SK-N-SH treated with all-trans-retinoic acid at 6 μM for 48 hours (cell line): ENCODE measurements around the gene CASQ2.

Experiments used
- ARNTL ChIP-seq: fragments of 450-650 bp; formaldehyde crosslinking; IDR thresholded peaks from 2 replicates; pipeline ENCODE4 v1.5.0; 2020; ENCODE audit warnings: low read depth, mild to moderate bottlenecking, moderate library complexity, borderline replicate concordance
- RARB ChIP-seq: fragments of 250-450 bp; sonication (Bioruptor Pico); IDR thresholded peaks from 2 replicates; pipeline ENCODE4 v1.8.0; 2021; ENCODE audit warnings: mild to moderate bottlenecking, moderate library complexity
- SNAI2 ChIP-seq: fragments of 250-450 bp; sonication (Bioruptor Pico); IDR thresholded peaks from 2 replicates; pipeline ENCODE4 v1.5.0; 2020; ENCODE audit warnings: mild to moderate bottlenecking, moderate library complexity
- ZFP30 ChIP-seq: fragments of 450-650 bp; formaldehyde crosslinking; IDR thresholded peaks from 2 replicates; pipeline ENCODE4 v1.5.0; 2022; ENCODE audit warnings: mild to moderate bottlenecking, moderate library complexity
- ZNF70 ChIP-seq: fragments of 450-650 bp; formaldehyde crosslinking; IDR thresholded peaks from 2 replicates; pipeline ENCODE4 v1.5.0; 2020; ENCODE audit warnings: mild to moderate bottlenecking, moderate library complexity
- ZNF8 ChIP-seq: fragments of 450-650 bp; formaldehyde crosslinking; IDR thresholded peaks from 2 replicates; pipeline ENCODE4 v1.5.0; 2020; ENCODE audit warnings: mild to moderate bottlenecking, moderate library complexity
- TF ChIP-seq, protein P1 (sequence below): fragments of 250-450 bp; sonication (Bioruptor Pico); IDR thresholded peaks from 2 replicates; pipeline ENCODE4 v1.8.0; 2020; ENCODE audit warnings: mild to moderate bottlenecking, moderate library complexity, borderline replicate concordance

DNA sequence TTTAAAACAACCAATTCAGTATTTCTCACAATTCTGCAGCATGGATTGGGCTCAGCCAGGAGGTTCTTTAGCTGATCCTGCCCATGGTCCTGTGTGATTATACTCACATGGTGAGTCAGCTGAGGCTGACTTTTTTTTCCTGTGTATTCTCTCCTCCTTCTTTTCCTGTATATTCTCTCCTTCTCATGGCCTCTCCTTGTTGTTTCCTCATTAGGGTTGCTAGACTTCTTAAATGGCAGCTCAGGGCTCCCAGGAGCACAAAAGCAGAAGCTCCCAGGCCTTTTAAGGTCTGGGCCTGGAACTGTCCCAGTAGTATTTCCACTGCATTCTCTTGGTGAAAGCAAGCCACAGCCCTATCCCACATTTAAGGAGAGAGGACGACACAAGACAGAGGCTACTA lies 99.9 kb downstream of the CASQ2 start:
- no peak for TF ChIP-seq RARB
- TF ChIP-seq, protein P1, sequence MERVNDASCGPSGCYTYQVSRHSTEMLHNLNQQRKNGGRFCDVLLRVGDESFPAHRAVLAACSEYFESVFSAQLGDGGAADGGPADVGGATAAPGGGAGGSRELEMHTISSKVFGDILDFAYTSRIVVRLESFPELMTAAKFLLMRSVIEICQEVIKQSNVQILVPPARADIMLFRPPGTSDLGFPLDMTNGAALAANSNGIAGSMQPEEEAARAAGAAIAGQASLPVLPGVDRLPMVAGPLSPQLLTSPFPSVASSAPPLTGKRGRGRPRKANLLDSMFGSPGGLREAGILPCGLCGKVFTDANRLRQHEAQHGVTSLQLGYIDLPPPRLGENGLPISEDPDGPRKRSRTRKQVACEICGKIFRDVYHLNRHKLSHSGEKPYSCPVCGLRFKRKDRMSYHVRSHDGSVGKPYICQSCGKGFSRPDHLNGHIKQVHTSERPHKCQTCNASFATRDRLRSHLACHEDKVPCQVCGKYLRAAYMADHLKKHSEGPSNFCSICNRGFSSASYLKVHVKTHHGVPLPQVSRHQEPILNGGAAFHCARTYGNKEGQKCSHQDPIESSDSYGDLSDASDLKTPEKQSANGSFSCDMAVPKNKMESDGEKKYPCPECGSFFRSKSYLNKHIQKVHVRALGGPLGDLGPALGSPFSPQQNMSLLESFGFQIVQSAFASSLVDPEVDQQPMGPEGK (CRISPR knock-in tag), result no peak
- no peak for TF ChIP-seq ARNTL (CRISPR knock-in tag)
- TF ChIP-seq ZNF8 (CRISPR knock-in tag), result no peak
- no peak for TF ChIP-seq ZNF70 (CRISPR knock-in tag)
- no peak for TF ChIP-seq ZFP30
- TF ChIP-seq SNAI2 (CRISPR knock-in tag), result no peak
